ENCODE measurements around the gene SART1.

- TF ChIP-seq FOXP2 (optimal IDR thresholded peaks at IDR 0.05; ENCODE audit: control extremely low read depth, extremely low read length, insufficient read depth) (no peak), POLR2AphosphoS5 (IDR thresholded peaks at IDR 0.05; ENCODE audit: borderline replicate concordance, low read depth, low read length) (no peak), EZH2 (IDR thresholded peaks at IDR 0.05) (no peak)
These were observed 53.9 kb downstream of the SART1 start for GRCh38 chr11:66015454-66015881.

Measured in SK-N-MC (cell line).